GM18907 (cell line): ENCODE data around the gene MT1F.

Experiments
- ATAC-seq: cut with Tn5 transposase; IDR thresholded peaks from one replicate; pipeline ENCODE4 v1.9.1; 2021; ENCODE audit warnings: mild to moderate bottlenecking, moderate library complexity; ENCODE audit not compliant: unreplicated experiment

MT1F gene

GRCh38 chr16:56691885-56692284 lies 34.1 kb downstream of the MT1F start:
- no peak for ATAC-seq

DNA sequence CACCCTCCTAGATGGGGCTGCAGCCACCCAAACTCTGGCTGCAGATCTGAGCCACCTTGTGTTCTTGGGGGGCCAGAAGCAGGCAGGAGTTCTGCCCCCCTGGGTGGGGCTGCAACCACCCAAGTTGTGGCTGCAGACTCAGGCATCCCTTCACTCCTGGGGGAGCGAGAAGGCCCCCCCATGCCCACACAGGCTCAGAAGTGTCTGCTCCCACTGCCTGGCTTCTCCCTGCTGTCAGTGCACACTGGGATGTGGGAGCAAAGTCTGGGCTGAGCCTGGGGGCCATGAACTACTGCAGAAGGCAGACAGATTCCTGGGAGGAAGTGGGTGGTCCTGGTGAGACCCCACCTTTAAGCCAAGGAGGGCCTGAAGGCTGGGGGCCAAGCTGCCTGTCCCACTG lies 37.5 kb downstream of the MT1F start:
- no peak for ATAC-seq

GRCh38 chr16:56697456-56698155 lies 39.8 kb downstream of the MT1F start:
- ATAC-seq: no peak

GRCh38 chr16:56700195-56700594 lies 42.4 kb downstream of the MT1F start:
- no peak for ATAC-seq

- ATAC-seq: no peak
Measured at GRCh38 chr16:56700631-56701030, 42.9 kb downstream of the MT1F start.

DNA sequence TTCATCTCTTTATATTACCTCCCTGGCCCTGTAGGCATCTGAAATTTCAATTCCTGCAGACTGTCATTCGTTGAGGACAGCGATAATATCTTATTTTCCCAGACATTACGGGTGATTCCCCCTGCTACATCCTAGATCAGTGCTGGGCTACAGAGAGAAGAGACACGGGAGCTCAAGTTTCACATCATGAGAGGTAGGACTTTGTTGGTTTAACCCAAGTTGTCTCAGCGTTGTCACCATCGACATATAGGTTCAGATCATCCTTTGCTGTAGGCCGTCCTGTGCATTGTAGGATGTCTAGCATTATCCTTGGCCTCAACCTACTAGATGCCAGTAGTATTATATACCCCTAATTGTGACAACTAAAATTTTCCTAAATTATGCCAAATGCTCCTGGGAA lies 43.8 kb downstream of the MT1F start:
- ATAC-seq: no peak

- no peak for ATAC-seq
Measured at GRCh38 chr16:56702836-56703235, 45.1 kb downstream of the MT1F start.
